NCI-H748 (cell line): ENCODE data around the gene ERVMER34-1.

ENCODE experiments used
- DNase-seq: peaks from one replicate; lab custom pipeline; 2025; ENCODE audit not compliant: unreplicated experiment; lab: John Stamatoyannopoulos, UW

Gene ERVMER34-1

DNA sequence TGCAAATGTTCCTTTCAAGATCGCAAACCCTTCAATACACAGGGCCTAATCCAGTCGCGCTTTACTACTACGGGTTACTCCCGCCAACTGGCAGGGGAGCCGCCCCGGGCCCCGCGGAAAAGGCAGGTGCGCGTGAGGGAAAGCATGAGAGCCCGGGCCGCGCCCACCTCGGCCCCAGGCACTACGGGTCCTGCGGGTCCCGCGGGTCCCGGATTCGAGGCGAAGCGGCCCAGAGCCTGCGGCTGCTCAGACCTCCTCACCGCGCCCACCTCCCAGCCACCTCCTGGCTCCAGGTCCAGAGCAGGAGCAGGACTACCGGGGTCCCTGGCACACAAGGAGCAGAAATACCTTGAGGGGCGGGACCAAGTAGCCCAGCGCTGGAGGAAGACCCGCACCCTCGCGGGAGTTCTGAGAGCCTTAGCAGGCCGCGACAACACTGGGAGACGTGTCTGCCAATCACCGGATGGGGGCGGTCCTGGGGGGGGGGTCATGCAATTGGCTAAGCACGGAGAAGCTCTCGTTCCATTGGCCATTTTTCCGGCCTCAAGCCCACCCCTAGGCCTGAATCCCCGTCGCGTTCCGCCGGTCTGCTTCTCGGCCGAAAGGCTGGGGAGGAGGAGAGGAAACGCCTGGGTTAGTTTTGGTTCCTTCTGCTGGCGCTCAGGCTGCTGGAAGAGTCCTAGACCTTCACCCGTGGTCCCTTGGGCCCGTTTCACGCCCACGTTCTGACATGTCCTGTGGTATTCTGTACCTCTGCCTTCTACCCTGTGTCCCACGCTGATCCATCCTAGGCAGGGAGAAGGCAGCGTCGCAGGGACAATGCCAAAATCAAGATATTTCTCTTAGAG lies 29.0 kb downstream of the ERVMER34-1 start:
- peak; percentile 95 for DNase-seq

DNA sequence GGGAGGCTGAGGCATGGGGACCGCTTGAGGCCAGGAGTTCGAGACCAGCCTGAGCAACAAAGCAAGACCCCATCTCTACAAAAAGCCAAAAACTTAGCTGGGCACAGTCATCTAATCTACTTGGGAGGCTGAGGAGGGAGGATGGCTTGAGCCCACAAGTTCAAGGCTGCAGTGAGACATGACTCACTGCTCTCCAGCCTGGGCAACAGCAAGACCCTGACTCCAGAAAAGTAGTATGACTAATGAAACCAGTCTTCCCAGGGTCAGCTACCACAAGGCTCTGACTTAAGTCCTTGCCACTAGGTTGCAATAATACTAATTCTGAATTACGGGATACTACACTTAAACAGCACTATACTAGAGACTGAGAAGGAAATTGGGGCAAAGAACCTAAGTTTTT lies 33.1 kb downstream of the ERVMER34-1 start:
- DNase-seq: no peak

DNA sequence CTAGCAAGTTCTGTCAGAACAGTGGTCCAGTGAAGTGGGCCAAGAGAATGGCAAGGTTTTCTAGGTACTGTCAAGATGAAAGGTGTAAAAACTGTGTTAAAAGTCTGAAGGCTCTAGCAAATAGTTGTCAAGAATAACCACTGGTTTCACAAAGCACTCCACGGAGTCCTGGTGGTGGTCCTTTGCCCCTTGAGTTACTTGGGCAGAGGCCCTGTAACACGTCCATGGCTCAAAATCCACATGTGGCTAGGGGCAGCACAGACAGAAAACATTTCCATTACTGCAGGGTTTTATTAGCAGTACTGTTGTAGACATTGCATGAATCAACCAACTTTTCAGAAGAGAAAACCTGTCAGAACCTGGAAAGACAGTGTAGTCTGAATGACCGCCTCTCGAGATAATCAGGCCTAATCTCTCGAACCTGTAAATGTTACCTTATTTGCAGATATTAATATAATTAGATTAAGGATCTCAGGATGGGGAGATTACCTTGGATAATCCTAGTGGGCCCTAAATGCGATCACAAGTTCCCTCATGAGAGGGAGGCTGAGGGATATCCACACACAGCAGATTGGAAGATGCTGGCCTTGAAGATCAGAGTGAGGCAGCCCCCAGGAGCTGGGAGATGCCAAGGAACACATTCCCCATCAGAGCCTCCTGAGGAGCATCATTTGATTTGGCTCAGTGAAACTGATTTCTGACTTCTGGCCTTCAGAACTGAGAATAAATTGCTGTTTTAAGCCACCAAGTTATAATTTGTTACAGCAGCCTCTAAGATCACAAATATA lies 34.7 kb downstream of the ERVMER34-1 start:
- DNase-seq: no peak

DNA sequence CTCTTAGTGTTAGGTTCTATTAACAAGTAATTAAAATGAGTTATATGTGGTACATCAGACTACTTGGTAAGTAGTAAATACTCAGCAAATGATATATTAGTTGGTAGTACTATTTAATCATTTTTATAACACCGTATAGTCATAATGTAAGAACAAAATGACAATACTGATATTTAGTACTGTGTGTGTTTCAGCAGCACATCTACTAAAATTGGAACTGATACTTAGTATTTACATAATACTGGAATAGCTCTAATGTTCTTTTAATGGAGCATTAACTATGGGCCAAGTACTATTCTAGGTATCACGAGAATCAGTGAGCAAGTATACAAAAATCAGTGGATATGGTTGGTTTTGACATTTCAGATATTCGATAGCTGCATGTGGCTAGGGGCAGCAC lies 35.3 kb downstream of the ERVMER34-1 start:
- no peak for DNase-seq

DNA sequence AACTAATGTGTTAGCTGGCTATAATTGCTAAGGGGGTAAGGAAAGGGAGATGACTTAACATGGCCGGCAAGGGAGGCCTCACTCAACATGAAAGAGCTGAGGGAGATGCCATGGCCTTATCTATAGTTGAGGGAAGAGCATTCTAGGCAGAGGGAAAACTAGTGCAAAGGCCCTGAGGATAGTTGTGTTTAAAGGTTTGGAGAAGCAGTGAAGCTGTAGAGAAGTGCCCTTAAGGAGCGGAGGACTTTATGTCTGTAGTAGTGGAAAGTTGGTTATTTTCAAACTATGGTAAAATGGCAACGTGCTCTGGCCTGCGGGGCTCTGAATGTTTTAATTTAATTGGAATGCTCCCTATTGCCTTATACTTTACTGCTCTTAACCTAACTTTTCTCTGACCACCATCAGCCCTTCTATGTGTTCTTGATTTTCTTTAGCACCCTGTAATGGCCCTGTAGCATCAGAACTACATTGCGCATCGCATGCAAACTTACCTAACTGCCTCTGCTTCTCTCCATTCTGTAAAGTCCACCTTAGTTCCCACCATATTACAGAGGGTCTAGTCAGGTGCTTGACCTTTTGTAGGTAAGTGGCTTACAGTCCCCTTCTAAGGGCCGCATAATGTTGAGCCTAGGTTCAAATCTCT lies 35.8 kb downstream of the ERVMER34-1 start:
- DNase-seq: no peak

DNA sequence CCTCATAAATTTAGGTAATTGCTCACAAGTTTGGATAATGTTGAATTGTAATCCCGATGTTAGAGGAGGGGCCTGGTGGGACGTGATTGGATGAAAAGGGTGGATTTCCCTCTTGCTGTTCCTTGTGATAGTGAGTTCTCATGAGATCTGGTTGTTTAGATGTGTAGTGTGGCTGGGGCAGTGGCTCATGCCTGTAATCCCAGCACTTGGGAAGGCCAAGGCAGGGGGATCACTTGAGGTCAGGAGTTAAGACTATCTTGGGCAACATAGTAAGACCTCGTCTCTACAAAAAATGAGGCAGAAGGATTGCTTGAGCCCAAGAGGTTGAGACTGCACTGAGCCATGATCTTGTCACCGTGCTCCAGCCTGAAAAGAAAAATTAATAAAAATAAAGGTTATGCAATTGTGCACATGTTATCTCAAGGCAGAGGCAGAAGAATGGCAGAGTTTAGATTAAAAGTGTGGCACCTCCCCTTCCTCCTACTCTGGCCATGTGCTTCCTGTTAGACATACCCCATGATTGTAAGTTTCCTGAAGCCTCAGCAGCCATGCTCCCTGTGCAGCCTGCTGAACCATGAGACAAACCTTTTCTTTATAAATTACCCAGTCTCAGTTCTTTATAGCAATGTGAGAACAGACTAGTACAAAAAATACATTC lies 36.5 kb downstream of the ERVMER34-1 start:
- DNase-seq: no peak

DNA sequence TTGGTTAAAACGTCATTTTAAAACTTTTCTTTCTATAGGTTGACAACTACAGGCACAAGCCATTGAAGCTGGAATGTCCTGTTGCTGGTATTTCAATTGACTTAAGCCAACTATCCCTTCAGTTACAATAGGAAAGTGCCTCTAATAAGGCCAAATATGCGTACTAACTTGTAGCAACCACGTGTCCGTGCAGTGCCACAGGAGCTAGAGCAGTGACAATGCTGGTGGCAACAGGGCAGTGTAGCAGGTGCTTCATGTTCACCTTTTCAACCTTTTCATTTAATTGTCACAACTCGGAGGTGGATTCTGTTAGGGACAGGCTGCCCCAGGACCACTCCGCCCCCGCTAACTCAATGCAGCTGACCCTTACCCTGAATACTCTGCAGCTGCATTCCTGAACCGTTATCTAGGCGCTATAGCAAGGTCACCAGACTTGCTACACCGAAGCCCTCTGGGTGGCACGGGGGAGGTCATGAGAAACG lies 37.7 kb downstream of the ERVMER34-1 start:
- DNase-seq: peak; percentile 3

DNA sequence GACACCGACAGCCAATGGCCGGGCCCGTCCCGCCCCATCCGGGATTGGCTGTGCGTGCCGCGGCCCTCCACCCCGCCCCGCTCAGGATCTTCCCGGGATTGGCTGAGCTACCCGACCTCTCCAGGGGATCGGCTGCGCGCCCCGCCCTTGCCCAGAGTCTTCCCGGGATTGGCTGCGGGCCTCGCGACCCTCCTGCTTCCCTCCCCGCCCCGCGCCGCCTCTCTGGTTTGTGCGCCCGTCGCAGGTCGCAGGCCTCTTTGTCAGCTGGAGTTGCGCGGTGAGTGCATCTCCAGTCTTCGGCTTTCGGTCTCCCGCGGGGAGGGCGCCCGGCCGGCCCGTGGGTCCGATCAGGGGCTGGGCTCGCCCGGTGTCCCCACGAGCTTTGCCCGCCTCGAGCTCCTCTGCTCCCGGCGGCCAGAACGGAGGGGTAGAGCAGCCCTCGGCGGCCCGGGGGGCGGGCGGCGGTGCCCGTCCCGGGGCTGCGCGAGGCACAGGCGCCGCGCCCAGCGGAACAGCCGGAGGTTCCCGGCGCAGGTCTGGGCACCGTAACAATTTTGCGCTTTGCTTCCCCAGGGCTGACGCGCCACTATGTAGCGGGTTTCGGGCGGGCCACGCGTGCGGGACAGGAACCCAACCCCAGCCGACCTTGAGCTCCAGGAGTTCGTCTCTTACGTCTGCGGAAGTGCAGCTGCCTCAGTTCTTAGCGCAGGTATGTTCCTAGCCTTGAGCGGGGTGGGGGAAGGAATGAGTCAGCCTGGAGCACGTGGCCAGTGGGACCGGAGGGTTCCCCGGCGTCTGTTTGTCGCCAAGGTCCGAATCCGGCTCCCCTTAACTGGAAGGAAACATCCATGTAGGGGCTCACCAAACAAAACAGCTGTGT lies 38.7 kb downstream of the ERVMER34-1 start:
- DNase-seq: peak; percentile 96

DNA sequence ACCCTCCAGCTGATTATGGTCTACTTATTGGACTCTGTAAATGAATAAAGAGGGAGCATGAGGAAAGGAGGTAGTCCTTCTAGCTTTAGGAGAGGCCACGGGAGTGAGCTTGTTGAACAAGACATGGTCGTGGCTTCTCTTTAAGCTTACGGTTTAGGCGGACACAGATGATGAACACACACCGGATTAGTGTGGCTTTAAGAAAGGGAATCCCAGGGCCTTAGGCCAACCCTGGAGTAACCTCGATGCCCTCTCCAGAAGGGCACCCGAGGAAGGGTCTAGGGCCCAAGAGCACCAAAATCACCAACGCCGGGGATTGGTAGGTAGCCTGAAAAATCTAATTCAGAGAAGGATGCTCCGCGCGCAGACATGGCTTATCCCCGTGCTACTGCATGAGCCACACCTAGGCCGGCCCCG lies 39.4 kb downstream of the ERVMER34-1 start:
- DNase-seq: no peak

DNA sequence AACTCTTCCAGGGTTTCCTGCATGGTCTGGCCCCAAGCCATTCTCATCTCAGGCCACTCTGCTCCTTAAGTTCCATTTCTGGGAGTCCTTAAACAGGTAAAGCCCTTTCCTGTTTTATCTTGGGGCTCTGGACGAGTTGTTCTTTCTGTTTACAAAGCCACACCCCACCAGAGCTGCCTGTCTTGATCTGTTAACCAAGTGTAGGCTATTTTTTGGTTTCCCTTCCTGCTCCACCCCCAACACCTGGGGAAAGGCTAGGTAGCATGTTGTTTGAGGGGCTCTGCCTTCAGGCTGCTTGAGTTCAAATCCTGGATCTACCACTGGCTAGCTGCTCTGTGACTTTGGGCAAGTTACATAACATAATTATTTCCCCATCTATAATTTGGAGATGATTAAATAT lies 40.0 kb downstream of the ERVMER34-1 start:
- peak; percentile 3 for DNase-seq

DNA sequence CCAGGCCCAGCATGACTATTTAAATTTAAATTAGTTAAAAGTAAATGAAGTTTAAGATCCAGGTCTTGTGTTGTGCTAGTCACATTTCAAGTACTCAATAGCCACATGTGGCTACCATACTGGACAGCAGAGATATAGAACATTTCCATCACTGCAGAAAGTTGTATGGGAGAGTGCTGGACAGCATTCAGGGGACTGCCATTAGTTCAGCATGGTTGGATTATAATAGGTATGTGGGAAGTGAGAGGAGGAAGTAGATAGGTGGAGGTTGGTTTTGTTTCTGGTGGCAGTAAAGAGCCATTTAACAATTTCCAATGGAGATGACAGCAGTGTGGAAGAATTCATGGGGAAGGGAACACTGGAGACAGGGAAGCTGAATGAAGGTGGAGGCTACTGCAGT lies 42.1 kb downstream of the ERVMER34-1 start:
- no peak for DNase-seq

DNA sequence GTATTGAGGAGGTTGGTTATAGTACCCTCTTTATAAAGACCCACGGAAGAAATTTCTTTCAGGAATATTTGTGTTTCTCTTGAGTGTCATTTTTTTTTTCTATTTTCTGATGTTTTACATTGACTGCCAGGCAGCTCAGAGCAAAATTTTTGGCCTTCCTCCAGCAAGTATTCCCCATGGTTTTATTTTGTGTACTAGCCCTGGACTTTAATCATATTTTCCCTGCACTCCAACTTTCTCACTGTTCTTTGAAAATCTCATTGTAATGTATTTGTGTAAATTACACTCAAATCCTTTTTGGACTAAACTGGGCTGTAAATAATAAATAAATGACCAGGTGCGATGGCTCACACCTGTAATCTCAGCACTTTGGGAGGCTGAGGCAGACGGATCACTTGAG lies 46.6 kb downstream of the ERVMER34-1 start:
- DNase-seq: no peak

DNA sequence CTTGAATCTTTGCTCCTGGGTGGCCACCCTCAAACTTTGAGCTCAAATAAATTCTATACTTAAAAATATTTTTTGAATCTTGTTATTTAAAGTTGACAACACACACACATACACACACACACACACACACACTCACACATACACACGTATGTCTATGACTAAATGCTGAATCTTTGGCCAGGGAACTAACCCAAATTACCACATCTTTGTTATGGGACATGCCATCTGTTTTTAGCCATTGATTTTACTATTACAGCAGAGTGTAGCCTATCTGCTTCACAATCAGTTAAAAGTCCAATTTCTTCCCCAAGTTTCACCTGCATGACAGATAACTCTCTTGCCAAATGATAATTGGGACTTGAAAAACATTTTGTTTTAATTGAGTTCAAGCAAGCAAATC lies 47.1 kb downstream of the ERVMER34-1 start:
- DNase-seq: no peak

DNA sequence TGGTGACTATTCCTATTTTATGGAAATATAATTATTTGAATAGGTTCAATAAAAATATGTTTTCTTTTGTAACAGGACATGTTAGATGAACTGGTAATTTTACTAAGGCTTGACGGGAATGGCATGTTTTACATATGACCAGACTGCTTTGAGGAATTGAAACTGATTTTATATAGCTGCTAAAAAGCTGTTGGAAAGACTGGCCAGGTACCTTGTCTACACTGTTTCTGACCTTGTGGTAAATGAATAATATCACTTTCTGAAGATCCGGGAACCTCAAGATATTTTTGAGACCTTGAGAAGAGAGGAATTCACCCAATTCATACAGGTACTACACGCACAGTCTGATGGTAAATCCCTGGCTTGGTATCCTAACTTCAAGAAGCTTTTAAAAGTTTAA lies 50.0 kb downstream of the ERVMER34-1 start:
- no peak for DNase-seq

DNA sequence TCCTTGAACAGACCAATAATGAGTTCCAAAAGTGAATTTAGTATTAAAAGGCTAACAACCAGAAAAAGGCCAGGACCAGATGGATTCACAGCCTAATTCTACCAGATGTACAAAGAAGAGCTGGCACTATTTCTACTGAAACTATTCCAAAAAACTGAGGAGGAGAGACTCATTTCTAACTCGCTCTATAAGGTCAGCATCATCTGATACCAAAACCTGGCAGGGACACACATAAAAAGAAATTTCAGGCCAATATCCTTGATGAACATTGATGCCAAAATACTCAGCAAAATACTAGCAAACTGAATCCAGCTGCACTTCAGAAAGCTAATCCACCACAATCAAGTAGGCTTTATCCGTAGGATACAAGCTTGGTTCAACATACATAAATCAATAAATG lies 56.3 kb downstream of the ERVMER34-1 start:
- DNase-seq: no peak

DNA sequence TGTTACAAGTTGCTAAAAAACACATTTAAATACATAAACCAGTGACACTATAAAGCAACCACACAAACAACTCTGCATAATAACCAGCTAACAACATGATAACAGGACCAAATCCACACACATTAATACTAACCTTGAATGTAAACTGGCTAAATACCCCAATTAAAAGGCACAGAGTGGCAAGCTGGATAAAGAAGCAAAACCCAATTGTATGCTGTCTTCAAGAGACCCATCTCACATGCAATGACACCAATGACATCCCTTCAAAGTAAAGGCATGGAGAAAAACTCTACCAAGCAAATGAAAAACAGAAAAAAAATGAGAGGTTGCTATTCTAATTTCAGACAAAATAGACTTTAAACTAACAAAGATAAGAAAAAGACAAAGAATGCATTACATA lies 57.7 kb downstream of the ERVMER34-1 start:
- no peak for DNase-seq
